ENCODE data around the gene GLB1L3.
"Not testable (repeated sequence)": the region's sequence is repeated elsewhere in the genome, so short reads cannot be mapped to it uniquely, and the experiment has no call there.

Gene GLB1L3

DNA sequence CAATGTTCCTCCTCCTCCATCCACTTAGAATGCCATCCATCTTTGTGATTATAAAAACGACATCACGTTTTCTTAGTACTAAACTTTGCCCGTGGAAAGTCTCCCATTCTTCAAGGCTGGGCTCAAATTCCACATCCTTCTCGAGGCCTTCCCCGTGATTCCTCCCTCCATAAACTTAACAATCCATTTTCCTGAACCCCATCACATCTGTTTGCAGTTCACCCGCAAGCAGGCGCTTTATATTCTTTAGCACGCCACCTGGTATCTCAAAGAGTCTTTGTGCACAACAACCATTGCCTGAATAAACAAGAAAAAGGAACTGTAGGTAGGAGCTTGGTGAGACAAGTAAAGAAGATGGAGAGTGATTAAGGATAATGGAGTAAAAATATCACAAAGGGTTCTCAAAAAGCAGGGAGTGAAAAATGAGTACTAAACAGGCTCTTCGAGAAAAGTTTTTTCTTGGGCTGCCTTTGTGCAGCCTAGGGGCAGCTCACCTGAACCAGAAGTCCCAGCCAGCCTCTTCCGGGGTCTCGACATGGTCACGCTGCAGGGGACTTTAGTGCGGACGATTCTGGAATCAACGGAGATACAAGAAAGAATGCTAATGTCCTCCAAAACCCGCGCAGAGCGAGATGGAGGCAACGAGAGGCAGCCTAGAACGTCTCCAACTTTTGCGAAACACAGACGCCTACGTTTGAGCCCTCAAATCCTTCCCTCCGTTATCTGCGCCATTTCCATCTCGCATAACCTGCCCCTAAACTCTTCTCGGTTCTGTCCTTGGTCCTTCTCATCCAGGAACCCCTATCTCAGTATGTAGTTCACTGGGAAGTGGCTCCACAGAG lies 23.6 kb upstream of the GLB1L3 start:
- DNase-seq (ENCODE audit: low read depth in 2 of 2): no peak

DNA sequence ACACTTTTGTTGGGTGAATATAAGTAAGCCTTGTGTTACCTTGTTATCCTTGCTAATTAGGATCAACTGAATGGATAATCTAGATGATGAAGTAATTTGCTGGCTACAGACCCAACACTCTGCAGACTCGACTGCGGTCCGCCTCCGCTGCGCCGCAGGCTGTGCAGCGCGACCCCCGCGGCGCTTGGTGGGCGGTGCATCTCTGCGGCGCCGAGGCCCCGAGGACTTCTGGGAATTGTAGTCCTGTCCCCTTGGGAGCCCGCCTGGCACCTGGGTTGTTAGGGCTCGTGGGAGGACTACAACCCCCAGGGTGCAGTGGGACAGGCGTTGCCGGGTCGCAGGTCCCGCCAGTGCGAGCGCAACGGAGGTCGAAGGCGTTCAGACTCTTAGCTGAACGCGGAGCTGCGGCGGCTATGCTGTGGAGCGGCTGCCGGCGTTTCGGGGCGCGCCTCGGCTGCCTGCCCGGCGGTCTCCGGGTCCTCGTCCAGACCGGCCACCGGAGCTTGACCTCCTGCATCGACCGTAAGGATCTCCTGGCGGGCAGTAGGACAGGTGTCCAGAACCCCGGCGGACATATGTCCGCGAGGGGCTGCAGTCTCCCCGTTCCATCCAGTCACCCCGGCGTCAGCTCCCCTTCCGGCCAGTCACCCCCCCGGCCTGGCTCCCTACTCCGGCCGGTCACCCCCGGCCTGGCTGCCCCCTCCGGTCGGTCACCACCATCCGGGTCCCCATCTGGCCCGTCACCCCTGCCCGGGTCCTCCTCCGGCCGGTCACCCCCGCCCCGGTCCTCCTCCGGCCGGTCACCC lies 22.8 kb upstream of the GLB1L3 start, which contains the start of the genes ACAD8 and THYN1:
Gene ACAD8, plus strand, starts transcription at position 381 of the 806 bp plus-strand sequence. Its CDS starts 33 bp downstream, at position 414.
Gene THYN1, minus strand, starts transcription at position 165 of the 806 bp plus-strand sequence. CDS start 470 bp downstream, outside the sequence.
- DNase-seq (ENCODE audit: low read depth in 2 of 2): peak; percentile 89 to 94

DNA sequence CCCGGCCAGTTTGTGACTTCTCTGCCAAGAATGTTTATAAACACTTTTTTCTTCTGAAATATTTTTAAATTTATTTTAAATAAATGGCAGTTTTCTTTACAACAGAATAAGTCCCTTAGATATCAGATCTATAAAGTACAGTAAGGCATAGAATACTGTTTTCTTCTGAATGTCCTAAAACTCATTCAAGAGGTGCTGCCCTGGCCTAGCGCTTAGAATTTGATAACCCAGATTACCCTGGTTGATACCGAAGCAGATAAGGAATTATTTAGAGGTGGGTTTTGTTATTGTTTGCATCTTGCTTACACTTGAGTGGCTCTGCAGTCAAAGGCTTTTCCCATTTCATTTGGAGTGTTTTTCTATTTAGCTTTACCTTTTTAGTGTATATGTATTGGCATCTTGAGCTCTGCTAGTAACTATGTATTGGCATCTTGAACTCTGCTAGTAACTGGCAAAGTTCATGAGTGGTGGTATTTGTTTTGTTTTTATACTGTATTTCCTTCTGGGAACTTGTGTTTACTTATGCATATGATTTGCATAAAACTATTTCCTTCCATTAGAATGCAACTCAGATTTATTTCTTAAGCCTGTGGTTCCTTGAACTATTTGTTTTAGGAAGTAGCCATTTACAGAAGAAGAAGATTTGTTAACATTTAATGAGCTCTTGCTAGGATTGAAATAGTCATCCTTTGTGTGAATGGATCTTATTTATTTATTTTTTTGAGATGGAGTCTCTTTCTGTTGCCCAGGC lies 21.6 kb upstream of the GLB1L3 start:
- no peak for DNase-seq (ENCODE audit: low read depth in 2 of 2)

- not testable (repeated sequence) for DNase-seq (ENCODE audit: low read depth in 2 of 2)
Observed at GRCh38 chr11:134255184-134255561, 21.0 kb upstream of the GLB1L3 start.

- no peak for DNase-seq (ENCODE audit: low read depth in 2 of 2)
Observed at GRCh38 chr11:134257101-134257500, 19.1 kb upstream of the GLB1L3 start.

DNA sequence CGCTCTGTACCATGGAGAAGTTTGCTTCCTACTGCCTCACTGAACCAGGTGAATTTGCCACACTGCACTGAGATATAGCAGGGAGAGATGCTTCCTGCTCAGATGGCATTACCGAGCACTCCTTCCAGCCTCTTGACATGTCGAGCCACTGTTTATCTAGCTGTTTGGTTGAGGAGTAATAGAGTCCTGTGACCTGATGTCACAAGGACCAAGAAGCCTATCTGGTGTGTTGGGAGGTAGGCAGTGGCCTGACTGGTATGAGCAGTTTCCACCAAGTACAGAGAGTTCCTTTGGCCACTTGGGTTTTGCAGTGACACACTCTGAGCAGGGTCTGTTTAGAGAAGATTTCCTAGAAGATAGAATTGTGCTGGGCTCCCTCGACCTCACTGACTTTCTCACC lies 17.6 kb upstream of the GLB1L3 start:
- DNase-seq (ENCODE audit: low read depth in 2 of 2): no peak

DNA sequence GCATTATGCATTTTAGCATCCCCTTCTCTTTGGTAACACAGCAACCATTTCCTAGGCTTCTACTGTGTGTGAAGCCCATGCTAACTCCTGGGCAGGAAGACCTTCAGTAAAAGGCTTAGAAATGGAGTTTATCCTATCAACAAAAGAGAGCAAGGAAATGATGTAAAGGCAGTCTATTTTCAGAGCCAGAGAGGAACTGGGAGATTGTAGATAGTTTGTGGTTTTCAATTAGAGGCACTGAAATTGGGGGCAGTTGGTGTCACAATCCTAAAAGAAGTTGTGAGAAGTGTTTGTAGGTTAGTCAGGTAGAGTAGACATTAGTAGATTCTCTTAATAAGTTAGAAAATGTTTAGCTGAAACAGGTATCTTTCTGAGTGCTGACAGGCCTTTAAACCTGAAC lies 15.7 kb upstream of the GLB1L3 start:
- DNase-seq (ENCODE audit: low read depth in 2 of 2): no peak

- no peak for DNase-seq (ENCODE audit: low read depth in 2 of 2)
Observed at GRCh38 chr11:134260983-134261382, 15.2 kb upstream of the GLB1L3 start.

GRCh38 chr11:134261626-134262488 lies 14.3 kb upstream of the GLB1L3 start:
- DNase-seq (ENCODE audit: low read depth in 2 of 2): no peak

DNA sequence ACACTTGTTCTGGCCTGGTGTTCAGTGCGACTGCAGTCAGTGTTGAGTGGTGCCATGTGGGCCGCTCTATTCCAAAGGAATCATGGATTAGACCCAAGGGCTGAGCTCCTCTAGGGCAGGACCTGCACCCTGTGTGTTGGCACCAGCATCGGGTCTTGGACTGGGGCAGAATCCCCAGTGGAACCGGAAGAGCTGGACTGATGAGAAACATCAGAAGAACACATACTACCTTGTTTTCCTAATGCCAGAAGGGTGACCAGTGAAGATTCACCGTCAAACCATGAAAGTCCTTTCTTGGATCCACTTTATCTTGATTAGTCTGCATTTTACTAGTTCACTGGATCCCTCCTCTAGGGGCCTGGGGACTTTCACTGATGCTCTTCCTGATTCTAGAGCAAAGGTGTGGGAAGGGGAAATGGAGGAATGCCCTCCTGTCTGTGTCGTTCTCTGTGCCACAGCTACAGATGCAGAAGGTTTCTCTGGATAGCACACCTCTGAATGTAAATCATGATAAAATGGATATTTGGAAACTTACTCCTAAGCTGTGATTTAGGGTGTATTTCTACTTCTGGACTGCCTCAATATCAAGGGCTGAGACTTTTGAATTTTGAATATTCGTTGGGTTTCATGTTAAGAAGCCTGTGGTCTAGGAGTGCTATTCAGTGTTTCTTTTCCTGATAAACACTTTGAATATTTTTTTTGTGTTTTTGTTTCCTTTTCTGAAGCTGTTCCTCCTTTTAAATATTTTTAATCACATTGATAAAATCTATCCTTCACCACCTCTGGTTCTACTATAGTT lies 11.0 kb upstream of the GLB1L3 start:
- DNase-seq (ENCODE audit: low read depth in 2 of 2): no peak

DNA sequence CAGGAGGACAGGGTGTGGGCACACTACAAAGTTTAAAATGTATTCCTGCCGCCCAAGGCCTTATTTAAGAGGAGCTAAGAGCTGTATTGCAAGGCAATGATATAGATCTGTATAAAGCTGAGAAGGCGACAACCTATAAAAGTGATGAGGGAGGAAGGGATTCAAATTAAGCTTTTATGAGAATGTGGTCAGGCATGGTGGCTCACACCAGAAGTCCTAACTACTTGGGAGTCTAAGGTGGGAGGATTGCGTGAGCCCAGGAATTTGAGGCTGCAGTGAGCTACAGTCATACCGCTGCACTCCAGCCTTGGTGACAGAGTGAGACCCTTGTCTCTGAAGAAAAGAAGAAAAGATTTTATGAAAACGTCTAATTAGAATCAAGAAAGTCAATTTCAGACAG lies 9.7 kb upstream of the GLB1L3 start:
- no peak for DNase-seq (ENCODE audit: low read depth in 2 of 2)

GRCh38 chr11:134266841-134267251 lies 9.3 kb upstream of the GLB1L3 start:
- DNase-seq (ENCODE audit: low read depth in 2 of 2): no peak

DNA sequence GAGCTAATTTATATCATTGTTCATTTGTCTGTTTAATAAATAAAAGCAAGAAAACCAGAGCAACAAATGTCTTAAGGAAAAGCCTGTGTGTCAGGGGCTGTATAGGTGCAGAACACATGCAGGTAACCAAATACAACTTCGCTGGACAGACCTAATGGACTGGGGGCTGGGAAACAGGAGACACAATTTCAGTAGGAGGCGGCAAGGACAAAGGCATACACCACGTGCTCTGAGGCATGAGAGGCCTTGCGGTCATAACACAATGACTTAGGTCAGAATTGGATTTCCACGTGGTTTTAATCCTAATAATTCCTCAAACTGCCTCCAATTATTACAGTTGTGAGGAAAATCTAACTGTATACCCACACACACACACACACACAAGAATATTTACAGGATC lies 8.7 kb upstream of the GLB1L3 start:
- DNase-seq (ENCODE audit: low read depth in 2 of 2): no peak

DNA sequence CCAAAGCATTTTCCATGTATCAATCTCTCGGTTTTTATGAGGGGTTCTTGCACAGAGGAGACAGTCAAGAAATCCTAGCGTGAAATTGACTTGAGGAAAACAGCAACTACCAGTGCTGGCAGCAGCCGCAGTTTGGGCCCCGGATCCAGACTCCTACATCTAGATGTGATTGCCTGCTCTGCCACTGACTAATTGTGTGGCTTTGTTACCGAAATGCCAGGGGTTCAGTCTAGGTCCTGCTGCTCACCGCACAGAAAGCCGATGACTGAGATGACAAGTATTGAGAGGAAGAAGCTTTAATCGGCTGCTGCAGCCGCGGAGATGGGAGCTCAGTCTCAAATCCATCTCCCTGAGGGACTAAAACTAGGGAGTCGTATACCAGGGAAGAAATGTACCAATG lies 8.2 kb upstream of the GLB1L3 start:
- DNase-seq (ENCODE audit: low read depth in 2 of 2): no peak

GRCh38 chr11:134270250-134270714 lies 5.9 kb upstream of the GLB1L3 start:
- no peak for DNase-seq (ENCODE audit: low read depth in 2 of 2)

- DNase-seq (ENCODE audit: low read depth in 2 of 2): no peak
Observed at GRCh38 chr11:134271978-134272377, 4.2 kb upstream of the GLB1L3 start.

- no peak for DNase-seq (ENCODE audit: low read depth in 2 of 2)
Observed at GRCh38 chr11:134272381-134273316, 3.5 kb upstream of the GLB1L3 start.

GRCh38 chr11:134273317-134273712 lies 2.9 kb upstream of the GLB1L3 start:
- no peak for DNase-seq (ENCODE audit: low read depth in 2 of 2)

DNA sequence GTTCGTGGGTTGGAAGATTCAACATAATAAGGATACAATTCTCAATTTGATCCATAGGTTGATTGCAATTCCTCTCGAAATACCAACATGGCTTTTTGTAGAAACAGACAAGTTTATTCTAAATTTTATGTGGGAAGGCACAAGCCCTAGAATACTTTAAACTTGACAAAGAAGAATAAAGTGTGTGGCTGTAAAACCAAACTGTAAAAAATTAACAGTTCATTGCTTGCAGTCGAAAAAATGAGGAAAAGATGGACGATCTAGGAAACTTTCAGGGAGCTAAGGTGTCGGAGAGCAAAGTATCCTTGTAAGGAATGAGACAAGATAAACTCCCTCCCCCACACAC lies 1.0 kb upstream of the GLB1L3 start:
- no peak for DNase-seq (ENCODE audit: low read depth in 2 of 2)
